ENCODE measurements around the gene HID1. TPM values are rescaled to one million over a fixed set of nuclear protein-coding genes. Genes with fewer than 3 reads are reported as not detected.

HID1 gene
- total RNA-seq, 3 donors from 2014 or later (not counting 1 experiment from before 2014, with no cell fraction given), result 0.66 to 9.5 (median 2.8) TPM

GRCh38 chr17:74922172-74922571 lies 50.4 kb downstream of the HID1 start:
- WGBS (ENCODE audit: insufficient coverage), result 68% methylated on average over 6 of the region's 6 CpGs
- no peak for TF ChIP-seq CTCF (IDR thresholded peaks at IDR 0.05)
- Histone ChIP-seq H3K9me3 (ENCODE audit: control insufficient read depth, insufficient read depth, low read length) (no peaks in the 10 kb centered on the region), H3K36me3 (ENCODE audit: control insufficient read depth, insufficient read depth, low read length) (no peaks in the 10 kb centered on the region), H3K4me3 (ENCODE audit: low read length) (no peak overlapping the region), H3K4me1 (ENCODE audit: control insufficient read depth, insufficient read depth, low read length) (peaks cover 30% of the 10 kb centered on the region), H3K27me3 (ENCODE audit: control insufficient read depth, insufficient read depth, low read length) (peaks cover 33% of the 10 kb centered on the region), H3K27ac (ENCODE audit: low read length) (no peak overlapping the region)
- H3K4me3 Mint-ChIP-seq, result no peak overlapping the region
- H3K27me3 Mint-ChIP-seq (ENCODE audit: low read depth in 2 of 2), result peaks cover 16 to 32% of the 10 kb centered on the region in 2 donors
- intact Hi-C loops (cut with micrococcal nuclease), result loop anchor here (5.0 kb wide), 1 partner anchor 35 kb away; no protein-coding TSS in a partner anchor
- no peaks in the 10 kb centered on the region for H3K36me3 Mint-ChIP-seq
- ATAC-seq (no peak), DNase-seq (no peak)
- H3K27ac Mint-ChIP-seq, result no peak overlapping the region
- no peaks in the 10 kb centered on the region for H3K9me3 Mint-ChIP-seq
- H3K4me1 Mint-ChIP-seq, result peaks cover 0 to 19% of the 10 kb centered on the region in 2 donors

- WGBS (ENCODE audit: insufficient coverage), result 100% methylated on average over 2 of the region's 2 CpGs
- DNase-seq (no peak), ATAC-seq (no peak)
- peaks cover 0 to 19% of the 10 kb centered on the region in 2 donors for H3K4me1 Mint-ChIP-seq
- Histone ChIP-seq H3K4me3 (ENCODE audit: low read length) (no peak overlapping the region), H3K36me3 (ENCODE audit: control insufficient read depth, insufficient read depth, low read length) (no peaks in the 10 kb centered on the region), H3K4me1 (ENCODE audit: control insufficient read depth, insufficient read depth, low read length) (peaks cover 32% of the 10 kb centered on the region), H3K9me3 (ENCODE audit: control insufficient read depth, insufficient read depth, low read length) (no peaks in the 10 kb centered on the region), H3K27ac (ENCODE audit: low read length) (no peak overlapping the region), H3K27me3 (ENCODE audit: control insufficient read depth, insufficient read depth, low read length) (peaks cover 33% of the 10 kb centered on the region)
- H3K27me3 Mint-ChIP-seq (ENCODE audit: low read depth in 2 of 2), result peaks cover 16 to 32% of the 10 kb centered on the region in 2 donors
- no peak overlapping the region for H3K27ac Mint-ChIP-seq
- intact Hi-C loops (cut with micrococcal nuclease), result loop anchor here (5.0 kb wide), 1 partner anchor 36 kb away; no protein-coding TSS in a partner anchor
- H3K9me3 Mint-ChIP-seq, result no peaks in the 10 kb centered on the region
- H3K4me3 Mint-ChIP-seq, result no peak overlapping the region
- no peak for TF ChIP-seq CTCF (IDR thresholded peaks at IDR 0.05)
- no peaks in the 10 kb centered on the region for H3K36me3 Mint-ChIP-seq
These were observed 50.8 kb downstream of the HID1 start for GRCh38 chr17:74921769-74922168.

GRCh38 chr17:74921026-74921681 lies 51.4 kb downstream of the HID1 start:
- no peak for ATAC-seq
- Mint-ChIP-seq H3K27ac (no peak overlapping the region), H3K9me3 (no peaks in the 10 kb centered on the region), H3K4me1 (peaks cover 0 to 19% of the 10 kb centered on the region in 2 donors), H3K27me3 (ENCODE audit: low read depth in 2 of 2) (peaks cover 11 to 30% of the 10 kb centered on the region in 2 donors), H3K4me3 (peak overlapping the region; percentile 37), H3K36me3 (no peaks in the 10 kb centered on the region)
- no peak overlapping the region for H3K4me3 ChIP-seq (ENCODE audit: low read length)
- 83% methylated on average over 19 of the region's 19 CpGs for WGBS (ENCODE audit: insufficient coverage)
- no peak for TF ChIP-seq CTCF (IDR thresholded peaks at IDR 0.05)
- H3K27ac ChIP-seq (ENCODE audit: low read length), result no peak overlapping the region
- H3K27me3 ChIP-seq (ENCODE audit: control insufficient read depth, insufficient read depth, low read length), result peaks cover 30% of the 10 kb centered on the region
- H3K9me3 ChIP-seq (ENCODE audit: control insufficient read depth, insufficient read depth, low read length), result no peaks in the 10 kb centered on the region
- DNase-seq, result no peak
- H3K36me3 ChIP-seq (ENCODE audit: control insufficient read depth, insufficient read depth, low read length), result no peaks in the 10 kb centered on the region
- intact Hi-C loops (cut with micrococcal nuclease), result loop anchor here (5.0 kb wide), 1 partner anchor 36 kb away; no protein-coding TSS in a partner anchor
- H3K4me1 ChIP-seq (ENCODE audit: control insufficient read depth, insufficient read depth, low read length), result peaks cover 32% of the 10 kb centered on the region
